ENCODE measurements around the gene TLE4.

Gene TLE4

GRCh38 chr9:79671558-79671957, 99.8 kb downstream of the TLE4 start:
- Histone ChIP-seq H4K20me1 (ENCODE audit: control insufficient read depth, insufficient read depth, low read depth, low read length) (no peaks in the 10 kb centered on the region), H3K4me2 (ENCODE audit: low read length) (no peak overlapping the region), H3K27me3 (ENCODE audit: control insufficient read depth, low read length) (no peaks in the 10 kb centered on the region), H3K4me1 (ENCODE audit: control insufficient read depth, low read length) (no peaks in the 10 kb centered on the region), H3K9me2 (replicated peaks; ENCODE audit: control insufficient read depth, low read length) (no peaks in the 10 kb centered on the region), H3K36me3 (ENCODE audit: control insufficient read depth, low read length) (no peaks in the 10 kb centered on the region), H3K27ac (ENCODE audit: low read depth, low read length) (no peak overlapping the region), H3K79me2 (ENCODE audit: control insufficient read depth, low read length) (no peaks in the 10 kb centered on the region), H3K4me3 (ENCODE audit: low read length) (no peak overlapping the region), H3F3A (ENCODE audit: control insufficient read depth, insufficient read depth) (no peaks in the 10 kb centered on the region), H3K9me3 (ENCODE audit: control insufficient read depth, insufficient read depth, low read length) (no peaks in the 10 kb centered on the region)
- no peak for TF ChIP-seq EZH2phosphoT487 (IDR thresholded peaks at IDR 0.05; ENCODE audit: borderline replicate concordance, low read length)

GRCh38 chr9:79672236-79672635, 100.5 kb downstream of the TLE4 start:
- no peak overlapping the region for H3K4me3 ChIP-seq (ENCODE audit: low read length)
- no peaks in the 10 kb centered on the region for H3K9me2 ChIP-seq (replicated peaks; ENCODE audit: control insufficient read depth, low read length)
- no peaks in the 10 kb centered on the region for H3K36me3 ChIP-seq (ENCODE audit: control insufficient read depth, low read length)

GRCh38 chr9:79672891-79673290, 101.1 kb downstream of the TLE4 start:
- Histone ChIP-seq H3K4me2 (ENCODE audit: low read length) (no peak overlapping the region), H3F3A (ENCODE audit: control insufficient read depth, insufficient read depth) (no peaks in the 10 kb centered on the region), H3K27me3 (ENCODE audit: control insufficient read depth, low read length) (no peaks in the 10 kb centered on the region), H3K27ac (ENCODE audit: low read depth, low read length) (no peak overlapping the region), H3K79me2 (ENCODE audit: control insufficient read depth, low read length) (no peaks in the 10 kb centered on the region), H3K36me3 (ENCODE audit: control insufficient read depth, low read length) (no peaks in the 10 kb centered on the region), H3K4me1 (ENCODE audit: control insufficient read depth, low read length) (no peaks in the 10 kb centered on the region), H3K9me2 (replicated peaks; ENCODE audit: control insufficient read depth, low read length) (no peaks in the 10 kb centered on the region), H3K4me3 (ENCODE audit: low read length) (no peak overlapping the region), H3K9me3 (ENCODE audit: control insufficient read depth, insufficient read depth, low read length) (no peaks in the 10 kb centered on the region), H4K20me1 (ENCODE audit: control insufficient read depth, insufficient read depth, low read depth, low read length) (no peaks in the 10 kb centered on the region)
- no peak for TF ChIP-seq EZH2phosphoT487 (IDR thresholded peaks at IDR 0.05; ENCODE audit: borderline replicate concordance, low read length)
- no peak for TF ChIP-seq CTCF (IDR thresholded peaks at IDR 0.05; ENCODE audit: low read depth, low read length, poor library complexity, severe bottlenecking)

More at GRCh38 chr9:79672236-79672635, 100.5 kb downstream of the TLE4 start:
- Histone ChIP-seq H3K9me3 (ENCODE audit: control insufficient read depth, insufficient read depth, low read length) (no peaks in the 10 kb centered on the region), H3K27me3 (ENCODE audit: control insufficient read depth, low read length) (no peaks in the 10 kb centered on the region), H4K20me1 (ENCODE audit: control insufficient read depth, insufficient read depth, low read depth, low read length) (no peaks in the 10 kb centered on the region), H3K4me1 (ENCODE audit: control insufficient read depth, low read length) (no peaks in the 10 kb centered on the region), H3K27ac (ENCODE audit: low read depth, low read length) (no peak overlapping the region), H3K4me2 (ENCODE audit: low read length) (no peak overlapping the region), H3F3A (ENCODE audit: control insufficient read depth, insufficient read depth) (no peaks in the 10 kb centered on the region), H3K79me2 (ENCODE audit: control insufficient read depth, low read length) (no peaks in the 10 kb centered on the region)
- TF ChIP-seq CTCF (IDR thresholded peaks at IDR 0.05; ENCODE audit: low read depth, low read length, poor library complexity, severe bottlenecking) (no peak), EZH2phosphoT487 (IDR thresholded peaks at IDR 0.05; ENCODE audit: borderline replicate concordance, low read length) (no peak)

- Histone ChIP-seq H3K79me2 (ENCODE audit: control insufficient read depth, low read length) (no peaks in the 10 kb centered on the region), H3K4me3 (ENCODE audit: low read length) (no peak overlapping the region), H3K27ac (ENCODE audit: low read depth, low read length) (no peak overlapping the region), H3K27me3 (ENCODE audit: control insufficient read depth, low read length) (no peaks in the 10 kb centered on the region), H3K4me2 (ENCODE audit: low read length) (no peak overlapping the region), H3K9me3 (ENCODE audit: control insufficient read depth, insufficient read depth, low read length) (no peaks in the 10 kb centered on the region), H3K4me1 (ENCODE audit: control insufficient read depth, low read length) (no peaks in the 10 kb centered on the region), H4K20me1 (ENCODE audit: control insufficient read depth, insufficient read depth, low read depth, low read length) (no peaks in the 10 kb centered on the region), H3K36me3 (ENCODE audit: control insufficient read depth, low read length) (no peaks in the 10 kb centered on the region), H3F3A (ENCODE audit: control insufficient read depth, insufficient read depth) (no peaks in the 10 kb centered on the region), H3K9me2 (replicated peaks; ENCODE audit: control insufficient read depth, low read length) (no peaks in the 10 kb centered on the region)
- TF ChIP-seq CTCF (IDR thresholded peaks at IDR 0.05; ENCODE audit: low read depth, low read length, poor library complexity, severe bottlenecking), result no peak
Observed at GRCh38 chr9:79673614-79674013, 101.8 kb downstream of the TLE4 start.

All from DOHH2 (cell line).